PC-9 (cell line): ENCODE data around the gene SMCHD1.

Source experiments
- CTCF ChIP-seq: fragments of 200-600 bp; sonication (generic); conservative IDR thresholded peaks from 2 replicates; pipeline ENCODE4 v1.6.1; 2017; ENCODE audit warnings: mixed run types, antibody characterized with exemption, mild to moderate bottlenecking, moderate library complexity
- EZH2 ChIP-seq: fragments of 200-600 bp; sonication (generic); IDR thresholded peaks from 2 replicates; pipeline ENCODE4 v1.8.0; 2017; ENCODE audit warnings: antibody characterized with exemption, low read depth

- TF ChIP-seq CTCF: no peak
- TF ChIP-seq EZH2: no peak
Measured at GRCh38 chr18:2805970-2806943, 150.7 kb downstream of the SMCHD1 start.
